GM12892 (cell line): ENCODE data around the gene PYCR2.
"Not testable (repeated sequence)": the region's sequence is repeated elsewhere in the genome, so short reads cannot be mapped to it uniquely, and the experiment has no call there.

Experiments
- DNase-seq: peaks from one replicate; pipeline ENCODE4 v3.0.0; 2011; ENCODE audit not compliant: insufficient read length
- FAIRE-seq: peaks from 2 replicates; lab custom pipeline; 2011; peaks lifted over from hg19 to GRCh38; lab: Jason Lieb, UNC
- POLR2A ChIP-seq: IDR thresholded peaks from 2 replicates; pipeline ENCODE4 v1.6.1; 2011; ENCODE audit warnings: low read depth, low read length, control low read depth
- POLR2AphosphoS5 ChIP-seq: IDR thresholded peaks from 2 replicates; pipeline ENCODE4 v1.6.1; 2011; ENCODE audit warnings: low read depth, low read length, control low read depth
- TAF1 ChIP-seq: IDR thresholded peaks from 2 replicates; pipeline ENCODE4 v1.6.1; 2011; ENCODE audit warnings: low read depth, mild to moderate bottlenecking, control low read depth, low read length, borderline replicate concordance

The PYCR2 gene

GRCh38 chr1:225896494-225896893 is 27.6 kb downstream of the PYCR2 start:
- DNase-seq (no peak), FAIRE-seq (no peak)
- TF ChIP-seq POLR2AphosphoS5 (no peak), POLR2A (no peak), TAF1 (no peak)

- TF ChIP-seq POLR2AphosphoS5 = no peak
- no peak for TF ChIP-seq POLR2A
- TF ChIP-seq TAF1 = no peak
- no peak for FAIRE-seq
Measured at GRCh38 chr1:225892307-225892706, 31.7 kb downstream of the PYCR2 start.

DNA sequence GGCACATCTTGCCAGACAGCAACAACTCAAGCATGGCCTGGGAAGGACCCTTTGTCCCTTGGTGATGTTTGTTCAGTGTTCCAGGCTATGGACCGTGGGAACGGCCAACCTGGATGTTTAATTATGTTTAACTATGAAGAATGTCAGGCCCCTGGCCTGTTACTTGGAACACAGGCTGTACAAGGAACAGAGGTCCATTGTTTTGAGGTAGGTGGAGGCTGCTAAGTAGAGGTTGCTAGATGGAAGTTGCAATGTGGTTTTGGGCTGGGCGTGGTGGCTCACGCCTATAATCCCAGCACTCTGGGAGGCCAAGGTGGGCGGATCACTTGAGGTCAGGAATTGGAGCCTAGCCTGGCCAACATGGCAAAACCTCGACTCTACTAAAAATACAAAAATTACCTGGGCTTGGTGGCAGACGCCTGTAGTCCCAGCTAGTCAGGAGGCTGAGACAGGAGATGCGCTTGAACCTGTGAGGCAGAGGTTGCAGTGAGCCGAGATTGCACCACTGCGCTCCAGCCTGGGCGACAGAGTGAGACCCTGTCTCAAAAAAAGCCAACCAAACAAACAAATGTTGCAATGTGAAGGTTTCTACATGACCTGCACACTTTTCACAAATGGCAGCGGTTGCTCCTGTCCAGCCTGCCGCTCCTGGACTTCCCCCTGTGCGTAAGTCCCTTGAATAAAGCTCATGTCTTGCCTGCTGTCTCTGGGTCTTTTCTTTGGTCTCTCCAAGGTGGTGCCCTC is 32.6 kb downstream of the PYCR2 start:
- FAIRE-seq (no peak), DNase-seq (no peak)
- TF ChIP-seq POLR2A (no peak), POLR2AphosphoS5 (no peak), TAF1 (no peak)

More at GRCh38 chr1:225892307-225892706, 31.7 kb downstream of the PYCR2 start:
- DNase-seq = no peak

- FAIRE-seq (no peak), DNase-seq (no peak)
- TF ChIP-seq TAF1 (no peak), POLR2A (no peak), POLR2AphosphoS5 (no peak)
Measured at GRCh38 chr1:225890346-225891228, 33.5 kb downstream of the PYCR2 start.

DNA sequence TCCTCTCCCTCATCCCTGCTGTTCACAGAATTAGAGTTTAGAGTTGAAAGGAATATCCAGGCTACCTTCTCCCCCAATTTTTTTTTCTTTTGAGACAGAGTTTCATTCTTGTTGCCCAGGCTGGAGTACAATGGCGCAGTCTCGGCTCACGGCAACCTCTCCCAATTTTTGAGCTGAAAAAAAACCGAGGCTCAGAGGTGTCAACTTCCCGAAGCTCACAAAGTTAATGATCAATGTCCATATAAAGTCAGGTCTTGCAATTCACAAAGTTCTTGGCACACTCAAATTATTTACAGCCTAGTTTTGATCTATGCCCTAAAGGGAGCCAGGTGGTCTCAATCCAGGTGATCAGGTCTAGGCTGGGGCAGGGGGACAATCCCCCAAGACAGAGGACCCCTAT is 34.3 kb downstream of the PYCR2 start:
- TF ChIP-seq POLR2AphosphoS5 (no peak), POLR2A (no peak), TAF1 (no peak)
- DNase-seq = no peak
- FAIRE-seq = no peak

DNA sequence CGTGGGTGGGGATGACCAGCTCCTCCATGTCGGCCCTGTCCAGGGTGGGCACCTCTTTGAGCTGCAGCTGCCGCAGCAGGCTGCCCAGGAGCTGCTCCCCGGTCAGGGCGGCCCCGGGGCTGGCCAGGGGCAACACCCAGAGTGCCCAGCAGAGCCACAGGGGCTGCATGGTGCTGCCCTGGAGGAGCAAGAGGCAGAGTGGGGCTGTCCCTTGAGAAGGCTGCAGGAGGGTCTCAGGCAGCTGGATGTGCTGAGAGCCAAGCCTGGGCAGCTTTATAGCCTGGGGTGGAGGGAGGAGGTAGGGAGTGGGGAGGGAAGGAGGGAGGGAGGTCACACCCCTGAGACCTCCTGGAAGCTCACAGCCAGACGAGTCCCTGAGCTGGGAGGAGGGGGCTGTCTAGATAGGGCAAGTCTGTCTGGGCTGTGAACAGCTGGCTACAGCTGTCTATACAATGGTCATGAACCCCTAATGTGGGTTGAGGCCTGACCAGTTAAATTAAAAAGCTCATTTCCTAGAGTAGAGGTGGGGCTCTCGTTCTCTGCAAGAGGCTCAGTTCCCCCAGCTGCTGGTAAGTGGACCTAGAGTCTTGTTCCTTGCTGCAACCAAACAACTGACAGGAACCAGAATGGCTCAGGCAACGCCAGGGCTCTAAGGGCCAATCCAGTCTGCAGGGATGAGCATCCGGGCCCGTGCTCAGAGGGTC is 35.0 kb downstream of the PYCR2 start, which contains the start of gene LEFTY1:
LEFTY1 (minus strand) TSS at position 249 of the 704 bp plus-strand sequence; CDS start at position 169, 80 bp downstream.
- no peak for TF ChIP-seq TAF1
- DNase-seq (no peak), FAIRE-seq (no peak)

DNA sequence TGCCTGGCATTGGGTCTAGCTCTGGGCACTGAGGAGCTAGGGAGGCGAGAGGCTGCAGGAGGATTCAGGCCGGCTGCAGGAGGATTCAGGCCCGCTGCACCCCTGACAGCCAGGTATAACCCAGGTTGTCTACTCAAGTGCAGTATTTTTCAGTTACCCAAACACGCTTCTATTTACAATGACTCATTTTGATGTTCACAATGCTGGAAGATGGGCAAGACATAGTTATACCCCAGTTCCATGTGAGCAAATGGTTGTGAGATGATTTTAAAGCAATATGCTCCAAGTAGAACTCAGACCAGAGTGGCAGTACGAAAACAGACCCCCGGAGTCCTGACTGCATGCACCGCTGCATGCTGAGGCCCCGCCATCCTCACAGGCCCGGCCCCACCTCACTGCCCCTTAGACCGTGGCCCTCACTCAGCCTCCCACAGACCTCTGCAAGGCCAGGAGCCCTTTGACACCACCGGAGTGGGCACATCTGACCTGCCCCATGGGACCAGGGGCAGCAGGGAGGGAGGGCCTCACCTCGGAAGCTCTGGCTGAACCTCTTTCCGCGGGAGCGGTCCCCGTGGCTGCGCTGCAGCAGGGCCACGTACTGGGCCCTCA is 35.7 kb downstream of the PYCR2 start:
- no peak for TF ChIP-seq POLR2A
- no peak for TF ChIP-seq POLR2AphosphoS5
- TF ChIP-seq TAF1 = no peak
- DNase-seq (no peak), FAIRE-seq (no peak)

- not testable (repeated sequence) for DNase-seq, FAIRE-seq
Measured at GRCh38 chr1:225887554-225888288, 36.3 kb downstream of the PYCR2 start.

- TF ChIP-seq TAF1 (no peak), POLR2A (no peak), POLR2AphosphoS5 (no peak)
- no peak for FAIRE-seq
Measured at GRCh38 chr1:225887030-225887314, 37.1 kb downstream of the PYCR2 start.

DNA sequence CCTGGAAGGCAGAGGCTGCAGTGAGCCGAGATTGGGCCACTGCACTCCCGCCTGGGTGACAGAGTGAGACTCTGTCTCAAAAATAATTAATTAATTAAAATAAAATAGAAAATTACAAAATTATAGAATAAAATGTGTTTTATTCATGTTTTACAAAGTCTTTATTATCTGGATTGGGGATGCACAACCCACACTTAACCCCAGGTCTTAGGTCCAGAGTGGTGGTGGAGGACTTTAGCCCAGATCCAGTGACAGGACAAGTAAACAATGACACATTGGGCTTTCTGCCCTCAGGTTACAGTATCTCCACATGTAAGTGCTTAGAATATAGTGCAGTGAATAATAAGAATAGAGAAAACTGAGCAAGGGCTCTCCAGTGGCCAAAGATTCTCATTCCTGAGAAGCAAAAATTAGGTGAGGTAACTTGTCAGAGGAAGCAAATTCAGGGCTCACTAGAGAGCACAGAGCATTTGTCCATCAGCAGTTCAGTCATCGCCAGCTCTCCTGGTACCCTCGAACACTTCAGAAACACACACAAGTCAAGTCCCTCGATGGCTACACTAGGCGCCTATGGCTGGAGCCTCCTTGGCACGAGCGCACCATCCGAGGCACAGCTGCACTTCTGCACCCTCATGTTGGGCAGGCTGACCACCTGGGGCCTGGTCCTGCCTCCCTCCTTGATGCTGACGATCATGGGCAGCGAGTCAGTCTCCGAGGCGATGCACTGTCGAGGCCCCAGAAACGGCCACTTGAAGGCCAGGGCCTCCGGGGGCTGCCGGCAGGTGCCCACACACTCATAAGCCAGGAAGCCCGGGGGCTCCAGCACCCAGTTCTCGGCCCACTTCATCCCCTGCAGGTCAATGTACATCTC is 37.7 kb downstream of the PYCR2 start:
- DNase-seq (no peak), FAIRE-seq (no peak)
- TF ChIP-seq TAF1 (no peak), POLR2A (no peak), POLR2AphosphoS5 (no peak)

More at GRCh38 chr1:225887030-225887314, 37.1 kb downstream of the PYCR2 start:
- DNase-seq = no peak

DNA sequence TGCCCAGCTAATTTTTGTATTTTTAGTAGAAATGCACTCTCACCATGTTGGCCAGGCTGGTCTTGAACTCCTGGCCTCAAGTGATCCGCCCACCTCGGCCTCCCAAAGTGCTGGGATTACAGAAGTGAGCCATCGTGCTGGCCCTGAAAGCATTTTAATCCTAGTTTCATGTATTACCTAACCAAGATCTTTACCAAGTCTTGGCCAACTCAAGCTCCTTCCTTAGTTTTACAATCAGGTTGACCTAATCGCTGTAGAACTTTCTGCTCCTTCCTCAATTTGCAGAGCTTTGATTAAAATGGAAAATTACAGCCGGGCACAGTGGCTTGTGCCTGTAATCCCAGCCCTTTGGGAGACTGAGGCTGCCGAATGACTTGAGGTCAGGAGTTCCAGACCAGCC is 38.7 kb downstream of the PYCR2 start:
- DNase-seq = no peak
- TF ChIP-seq TAF1 (no peak), POLR2AphosphoS5 (no peak), POLR2A (no peak)
- no peak for FAIRE-seq
